Hepatocyte (in vitro differentiated cells): Measurements from ENCODE around the gene PTPN14.

Experiments
- EZH2 ChIP-seq: fragments of 200-600 bp; sonication (generic); IDR thresholded peaks from 2 replicates; pipeline ENCODE4 v1.6.1; 2016; ENCODE audit warnings: antibody characterized with exemption, mild to moderate bottlenecking, borderline replicate concordance
- TF ChIP-seq, protein P1 (sequence below): fragments of 200-600 bp; sonication (generic); IDR thresholded peaks from 2 replicates; pipeline ENCODE4 v1.5.1; 2016; ENCODE audit warnings: antibody characterized with exemption, mild to moderate bottlenecking; ENCODE audit not compliant: poor library complexity

GRCh38 chr1:214441119-214441518 lies 110.3 kb downstream of the PTPN14 start:
- TF ChIP-seq, protein P1, sequence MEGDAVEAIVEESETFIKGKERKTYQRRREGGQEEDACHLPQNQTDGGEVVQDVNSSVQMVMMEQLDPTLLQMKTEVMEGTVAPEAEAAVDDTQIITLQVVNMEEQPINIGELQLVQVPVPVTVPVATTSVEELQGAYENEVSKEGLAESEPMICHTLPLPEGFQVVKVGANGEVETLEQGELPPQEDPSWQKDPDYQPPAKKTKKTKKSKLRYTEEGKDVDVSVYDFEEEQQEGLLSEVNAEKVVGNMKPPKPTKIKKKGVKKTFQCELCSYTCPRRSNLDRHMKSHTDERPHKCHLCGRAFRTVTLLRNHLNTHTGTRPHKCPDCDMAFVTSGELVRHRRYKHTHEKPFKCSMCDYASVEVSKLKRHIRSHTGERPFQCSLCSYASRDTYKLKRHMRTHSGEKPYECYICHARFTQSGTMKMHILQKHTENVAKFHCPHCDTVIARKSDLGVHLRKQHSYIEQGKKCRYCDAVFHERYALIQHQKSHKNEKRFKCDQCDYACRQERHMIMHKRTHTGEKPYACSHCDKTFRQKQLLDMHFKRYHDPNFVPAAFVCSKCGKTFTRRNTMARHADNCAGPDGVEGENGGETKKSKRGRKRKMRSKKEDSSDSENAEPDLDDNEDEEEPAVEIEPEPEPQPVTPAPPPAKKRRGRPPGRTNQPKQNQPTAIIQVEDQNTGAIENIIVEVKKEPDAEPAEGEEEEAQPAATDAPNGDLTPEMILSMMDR = no peak
- no peak for TF ChIP-seq EZH2
